GM06990 (cell line): ENCODE measurements around the gene CST6.

Source experiments
- DNase-seq: peaks from one replicate; pipeline ENCODE4 v3.0.0-alpha.2; 2011; ENCODE audit not compliant: insufficient read length; ENCODE audit errors: extremely low read depth
- H3K27me3 ChIP-seq: replicated peaks from 2 replicates; pipeline ENCODE4 v1.6.0; 2011; ENCODE audit warnings: low read length; ENCODE audit not compliant: control insufficient read depth, insufficient read depth
- H3K36me3 ChIP-seq: 2 replicates; pipeline ENCODE4 v1.5.1; 2011; ENCODE audit warnings: low read length; ENCODE audit not compliant: control insufficient read depth, insufficient read depth
- H3K4me3 ChIP-seq: replicated peaks from 2 replicates; pipeline ENCODE4 v1.5.1; 2011; ENCODE audit warnings: low read depth, mild to moderate bottlenecking, control low read depth, low read length
- CTCF ChIP-seq: IDR thresholded peaks from 2 replicates; pipeline ENCODE4 v1.5.1; 2011; ENCODE audit warnings: low read length, control low read depth, mild to moderate bottlenecking, inconsistent platforms; ENCODE audit not compliant: insufficient read depth, poor library complexity, severe bottlenecking

CST6 gene

GRCh38 chr11:65968600-65969482, 43.0 kb upstream of the CST6 start:
- DNase-seq = no peak
- TF ChIP-seq CTCF = no peak
- H3K27me3 ChIP-seq = no peaks in the 10 kb centered on the region
- no peak overlapping the region for H3K4me3 ChIP-seq
- H3K36me3 ChIP-seq = peaks cover 46% of the 10 kb centered on the region

DNA sequence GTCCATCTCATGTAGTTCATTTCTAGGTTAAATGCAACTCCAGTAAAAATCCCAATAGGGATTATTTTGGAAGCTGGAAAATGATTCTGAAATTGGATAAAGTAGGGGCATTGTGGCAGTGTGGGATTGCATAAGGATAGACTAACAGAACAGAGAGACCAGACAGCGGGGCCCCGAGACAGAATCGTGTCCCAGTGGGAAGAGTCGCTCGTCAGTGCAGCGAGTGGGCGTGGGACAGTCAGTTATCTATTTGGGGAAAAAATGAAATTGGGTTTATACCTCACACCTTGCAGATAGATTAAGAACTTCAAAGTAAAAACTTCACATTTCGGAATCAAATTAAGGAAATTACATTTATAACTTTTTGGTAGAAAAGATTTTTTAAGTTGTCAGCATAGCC, 39.7 kb upstream of the CST6 start:
- no peak for DNase-seq
- Histone ChIP-seq H3K27me3 (no peaks in the 10 kb centered on the region), H3K4me3 (no peak overlapping the region), H3K36me3 (peaks cover 21% of the 10 kb centered on the region)
- TF ChIP-seq CTCF = no peak

DNA sequence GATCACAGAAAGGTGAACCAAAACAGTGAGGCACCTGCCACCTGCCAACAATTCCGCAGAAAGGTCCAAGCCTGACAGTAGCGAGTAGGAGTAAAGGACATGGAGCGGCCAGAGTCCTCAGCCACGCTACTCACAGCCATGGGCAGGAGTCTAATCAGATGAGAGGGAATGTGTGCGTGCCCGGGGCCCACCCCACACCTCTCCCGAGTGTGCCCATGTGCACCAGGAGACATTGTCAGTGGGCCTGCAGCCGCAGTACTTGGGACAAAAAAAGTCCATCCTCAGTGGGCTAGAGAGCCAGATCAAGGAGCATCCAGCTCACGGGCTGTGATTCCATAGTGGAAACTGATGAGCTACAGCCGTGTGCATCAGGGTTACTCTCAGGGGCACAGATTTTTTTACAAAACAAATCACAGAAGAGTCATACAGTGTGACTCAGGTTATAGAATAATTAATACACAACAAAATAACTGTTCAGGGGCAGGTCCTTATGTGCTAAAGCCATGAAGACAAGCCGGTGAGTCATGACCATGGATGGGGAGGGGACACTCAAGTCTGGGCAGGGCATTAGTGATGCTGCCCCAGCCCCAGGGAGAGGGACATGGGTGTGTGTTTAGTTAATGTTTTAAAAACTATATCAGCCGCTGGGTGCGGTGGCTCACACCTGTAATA, 38.2 kb upstream of the CST6 start:
- no peak for DNase-seq
- Histone ChIP-seq H3K4me3 (no peak overlapping the region), H3K36me3 (peaks cover 24% of the 10 kb centered on the region), H3K27me3 (no peaks in the 10 kb centered on the region)
- no peak for TF ChIP-seq CTCF

- DNase-seq = no peak
- H3K4me3 ChIP-seq = no peak overlapping the region
- no peak for TF ChIP-seq CTCF
- peaks cover 26% of the 10 kb centered on the region for H3K36me3 ChIP-seq
- no peaks in the 10 kb centered on the region for H3K27me3 ChIP-seq
Observed at GRCh38 chr11:65975771-65976170, 36.0 kb upstream of the CST6 start.

GRCh38 chr11:65976216-65977176, 35.3 kb upstream of the CST6 start:
- peaks cover 26% of the 10 kb centered on the region for H3K36me3 ChIP-seq
- no peak for DNase-seq
- no peak for TF ChIP-seq CTCF

More at GRCh38 chr11:65976216-65977176, 35.3 kb upstream of the CST6 start:
- Histone ChIP-seq H3K4me3 (no peak overlapping the region), H3K27me3 (no peaks in the 10 kb centered on the region)
